Chondrocyte (in vitro differentiated cells): ENCODE data around the gene RASL12. TPM values are rescaled to one million over a fixed set of nuclear protein-coding genes. Genes with fewer than 3 reads are reported as not detected.

Experiments
- DNase-seq: peaks from one replicate; pipeline ENCODE4 v3.0.0; 2021; ENCODE audit warnings: mixed read lengths, low spot score
- H3K27ac Mint-ChIP-seq: one replicate; pipeline ENCODE4 v1.8.0; 2021; ENCODE audit warnings: mild to moderate bottlenecking, moderate library complexity, mixed read lengths; ENCODE audit not compliant: unreplicated experiment
- H3K27me3 Mint-ChIP-seq: 2 replicates; pipeline ENCODE4 v1.8.0; 2021; ENCODE audit warnings: low read depth, mixed read lengths
- H3K36me3 Mint-ChIP-seq: 2 replicates; pipeline ENCODE4 v1.8.0; 2021; ENCODE audit warnings: low read depth, mixed read lengths
- H3K4me1 Mint-ChIP-seq: 2 replicates; pipeline ENCODE4 v1.8.0; 2021; ENCODE audit warnings: low read depth, mild to moderate bottlenecking, mixed read lengths
- H3K4me3 Mint-ChIP-seq: one replicate; pipeline ENCODE4 v1.8.0; 2021; ENCODE audit warnings: mild to moderate bottlenecking, moderate library complexity, mixed read lengths; ENCODE audit not compliant: unreplicated experiment
- H3K9me3 Mint-ChIP-seq: 2 replicates; pipeline ENCODE4 v1.8.0; 2021; ENCODE audit warnings: low read depth, mixed read lengths
- total RNA-seq: library from RNA; stranded (reverse); gene quantifications from 3 replicates; pipeline ENCODE4 v1.2.1, GENCODE V29; 2021
- TF ChIP-seq, protein P1 (sequence below): fragments of 200-600 bp; sonication (generic); IDR thresholded peaks from 2 replicates; pipeline ENCODE4 v1.5.0; 2021; ENCODE audit warnings: antibody characterized with exemption, mild to moderate bottlenecking, moderate library complexity

RASL12 gene
- total RNA-seq, 1 donor from 2014 or later = 12.7 TPM

DNA sequence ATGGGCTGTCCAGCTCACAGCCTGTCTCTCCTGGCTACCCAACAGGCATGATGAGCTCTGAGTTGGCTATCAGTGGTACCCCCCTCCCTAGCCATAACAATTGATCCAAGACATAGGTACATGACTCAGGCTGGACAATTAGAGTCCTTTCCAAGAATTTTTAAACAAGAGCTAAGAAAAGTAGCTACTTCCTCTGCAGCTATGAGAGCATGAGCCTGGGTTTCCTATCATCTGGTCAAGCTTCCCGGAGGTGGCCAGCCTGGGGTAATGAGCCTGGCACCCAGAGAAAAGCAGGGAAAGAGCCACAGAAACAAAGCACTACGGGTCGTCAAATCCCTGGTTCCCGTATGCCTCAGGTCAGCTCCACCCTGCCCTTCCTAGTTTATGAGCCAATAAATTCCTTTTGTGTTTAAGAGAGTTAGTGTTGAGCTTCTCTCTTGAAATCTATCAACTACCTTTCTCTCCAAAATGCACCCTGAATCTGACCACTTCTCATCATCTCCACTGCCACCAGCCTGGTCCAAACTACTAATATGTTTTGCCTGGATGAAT is 24.9 kb downstream of the RASL12 start:
- DNase-seq = no peak
- Mint-ChIP-seq H3K9me3 (no peaks in the 10 kb centered on the region), H3K36me3 (no peaks in the 10 kb centered on the region), H3K27me3 (no peaks in the 10 kb centered on the region), H3K4me3 (no peak overlapping the region), H3K4me1 (no peaks in the 10 kb centered on the region), H3K27ac (no peak overlapping the region)
- TF ChIP-seq, protein P1, sequence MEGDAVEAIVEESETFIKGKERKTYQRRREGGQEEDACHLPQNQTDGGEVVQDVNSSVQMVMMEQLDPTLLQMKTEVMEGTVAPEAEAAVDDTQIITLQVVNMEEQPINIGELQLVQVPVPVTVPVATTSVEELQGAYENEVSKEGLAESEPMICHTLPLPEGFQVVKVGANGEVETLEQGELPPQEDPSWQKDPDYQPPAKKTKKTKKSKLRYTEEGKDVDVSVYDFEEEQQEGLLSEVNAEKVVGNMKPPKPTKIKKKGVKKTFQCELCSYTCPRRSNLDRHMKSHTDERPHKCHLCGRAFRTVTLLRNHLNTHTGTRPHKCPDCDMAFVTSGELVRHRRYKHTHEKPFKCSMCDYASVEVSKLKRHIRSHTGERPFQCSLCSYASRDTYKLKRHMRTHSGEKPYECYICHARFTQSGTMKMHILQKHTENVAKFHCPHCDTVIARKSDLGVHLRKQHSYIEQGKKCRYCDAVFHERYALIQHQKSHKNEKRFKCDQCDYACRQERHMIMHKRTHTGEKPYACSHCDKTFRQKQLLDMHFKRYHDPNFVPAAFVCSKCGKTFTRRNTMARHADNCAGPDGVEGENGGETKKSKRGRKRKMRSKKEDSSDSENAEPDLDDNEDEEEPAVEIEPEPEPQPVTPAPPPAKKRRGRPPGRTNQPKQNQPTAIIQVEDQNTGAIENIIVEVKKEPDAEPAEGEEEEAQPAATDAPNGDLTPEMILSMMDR = no peak

DNA sequence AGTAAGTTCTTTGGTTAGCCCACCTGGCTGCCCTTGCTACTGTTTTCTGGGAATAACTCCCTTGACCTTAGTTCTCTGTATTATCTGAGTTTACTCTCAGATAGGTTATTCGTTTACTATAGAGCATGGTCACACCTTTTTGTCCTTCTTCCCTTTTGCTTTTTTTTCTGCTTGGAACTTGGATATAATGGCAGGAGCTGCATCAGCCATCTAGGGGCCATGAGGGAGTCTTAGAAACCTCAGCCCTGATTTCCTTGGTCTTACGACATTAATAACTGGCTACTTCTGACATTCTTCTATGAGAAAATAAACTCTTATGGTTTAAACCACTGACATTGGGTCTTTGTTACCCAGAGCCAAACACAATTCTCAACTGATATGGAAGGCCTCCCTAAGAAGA is 26.0 kb downstream of the RASL12 start:
- Mint-ChIP-seq H3K4me3 (no peak overlapping the region), H3K9me3 (no peaks in the 10 kb centered on the region)

DNA sequence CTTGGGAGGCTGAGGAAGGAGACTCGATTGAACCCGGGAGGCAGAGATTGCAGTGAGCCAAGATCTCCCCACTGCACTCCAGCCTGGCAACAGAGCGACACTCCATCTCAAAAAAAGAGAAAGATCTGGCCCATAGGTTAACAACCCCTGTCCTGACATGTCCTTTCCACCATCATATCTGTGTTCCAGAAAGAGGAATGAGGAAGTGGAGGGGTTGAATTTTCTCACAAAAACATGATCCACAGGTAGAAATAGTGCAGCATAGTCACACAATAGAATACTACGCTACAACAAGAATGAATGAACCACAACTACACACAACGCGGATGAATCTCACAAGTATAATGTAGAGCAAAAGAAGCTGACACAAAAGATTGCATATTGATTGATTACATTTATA is 27.3 kb downstream of the RASL12 start:
- Mint-ChIP-seq H3K9me3 (no peaks in the 10 kb centered on the region), H3K27me3 (no peaks in the 10 kb centered on the region), H3K27ac (no peak overlapping the region), H3K4me3 (no peak overlapping the region), H3K36me3 (no peaks in the 10 kb centered on the region), H3K4me1 (no peaks in the 10 kb centered on the region)
- DNase-seq = no peak
- TF ChIP-seq, protein P1 = no peak

More for the DNA sequence above, 26.0 kb downstream of the RASL12 start:
- H3K4me1 Mint-ChIP-seq = no peaks in the 10 kb centered on the region
- TF ChIP-seq, protein P1 = no peak
- H3K27me3 Mint-ChIP-seq = no peaks in the 10 kb centered on the region
- H3K36me3 Mint-ChIP-seq = no peaks in the 10 kb centered on the region
- DNase-seq = no peak
- no peak overlapping the region for H3K27ac Mint-ChIP-seq

DNA sequence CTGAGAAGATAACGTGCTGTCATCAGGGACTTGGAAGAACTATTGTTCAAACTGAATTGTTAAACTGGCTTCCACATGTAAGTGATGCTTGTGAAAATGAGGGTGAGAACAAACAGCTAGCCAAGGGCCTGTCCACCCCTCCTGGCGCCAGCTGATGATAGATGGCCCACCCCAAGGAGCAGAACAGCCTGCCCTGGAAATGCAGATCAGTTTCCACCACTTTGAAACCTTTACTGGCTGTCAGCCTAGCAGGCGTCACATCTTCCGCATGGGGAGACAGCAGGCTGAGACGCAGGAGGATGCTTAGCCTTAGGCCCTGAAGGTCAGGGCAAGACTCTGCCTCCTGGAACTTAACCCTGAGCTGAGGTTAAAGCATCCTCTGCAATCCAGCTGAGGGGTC is 29.0 kb downstream of the RASL12 start:
- no peaks in the 10 kb centered on the region for H3K27me3 Mint-ChIP-seq
- H3K4me1 Mint-ChIP-seq = no peaks in the 10 kb centered on the region
- H3K36me3 Mint-ChIP-seq = no peaks in the 10 kb centered on the region
- H3K4me3 Mint-ChIP-seq = no peak overlapping the region
- TF ChIP-seq, protein P1 = no peak
- no peak for DNase-seq
- no peaks in the 10 kb centered on the region for H3K9me3 Mint-ChIP-seq
- no peak overlapping the region for H3K27ac Mint-ChIP-seq

DNA sequence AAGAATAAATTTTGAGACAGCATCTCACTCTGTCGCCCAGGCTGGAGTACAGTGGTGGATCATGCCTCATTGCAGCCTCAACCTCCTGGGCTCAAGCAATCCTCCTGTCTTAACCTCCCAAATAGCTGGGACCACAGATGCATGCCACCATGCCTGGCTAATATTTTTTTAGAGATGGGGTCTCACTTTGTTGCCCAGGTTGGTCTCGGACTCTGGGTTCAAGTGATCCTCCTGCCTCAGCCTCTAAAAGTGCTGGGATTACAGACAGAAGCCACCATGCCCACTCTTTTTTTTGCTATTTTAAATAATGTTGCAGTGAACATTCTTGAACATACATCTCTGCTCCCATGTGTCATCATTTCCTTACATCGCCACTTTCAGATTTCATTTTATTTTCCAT is 29.4 kb downstream of the RASL12 start:
- no peak for DNase-seq
- TF ChIP-seq, protein P1 = no peak
- H3K4me3 Mint-ChIP-seq = no peak overlapping the region
- peaks cover 3% of the 10 kb centered on the region for H3K4me1 Mint-ChIP-seq
- H3K9me3 Mint-ChIP-seq = no peaks in the 10 kb centered on the region
- H3K27ac Mint-ChIP-seq = no peak overlapping the region
- H3K36me3 Mint-ChIP-seq = no peaks in the 10 kb centered on the region
- no peaks in the 10 kb centered on the region for H3K27me3 Mint-ChIP-seq
